ENCODE results near the gene RABL3. TPM values are rescaled to one million over a fixed set of nuclear protein-coding genes. Genes with fewer than 3 reads are reported as not detected.
"Not testable (repeated sequence)": the region's sequence is repeated elsewhere in the genome, so short reads cannot be mapped to it uniquely, and the experiment has no call there.

The RABL3 gene
- total RNA-seq, 1 donor from 2014 or later, result 17.1 TPM

DNA sequence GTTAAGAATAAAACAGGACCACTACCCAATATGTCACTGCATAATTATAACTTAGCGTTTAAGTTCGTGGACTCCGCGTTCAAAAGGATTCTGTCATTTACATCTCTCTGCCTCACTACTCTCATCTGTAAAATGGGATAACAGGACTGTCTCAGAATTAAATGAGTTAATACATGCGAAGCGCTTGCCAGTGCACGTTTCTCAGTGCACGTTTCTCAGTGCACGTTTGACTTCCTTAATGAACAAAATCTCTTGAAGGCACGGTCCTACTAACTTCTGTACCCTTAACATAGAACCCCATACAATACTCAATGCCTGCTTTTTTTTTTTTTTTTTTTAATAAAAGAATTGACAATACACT lies 499 bp downstream of the RABL3 start:
- H3K27me3 Mint-ChIP-seq (ENCODE audit: low read depth), result no peaks in the 10 kb centered on the region
- peak overlapping the region; percentile 93 for H3K4me3 Mint-ChIP-seq (ENCODE audit: unreplicated experiment)
- H3K36me3 Mint-ChIP-seq (ENCODE audit: low read depth), result peaks cover 8% of the 10 kb centered on the region
- DNase-seq (ENCODE audit: low spot score), result no peak
- peaks cover 7% of the 10 kb centered on the region for H3K9me3 Mint-ChIP-seq (ENCODE audit: low read depth)
- TF ChIP-seq, protein P1, sequence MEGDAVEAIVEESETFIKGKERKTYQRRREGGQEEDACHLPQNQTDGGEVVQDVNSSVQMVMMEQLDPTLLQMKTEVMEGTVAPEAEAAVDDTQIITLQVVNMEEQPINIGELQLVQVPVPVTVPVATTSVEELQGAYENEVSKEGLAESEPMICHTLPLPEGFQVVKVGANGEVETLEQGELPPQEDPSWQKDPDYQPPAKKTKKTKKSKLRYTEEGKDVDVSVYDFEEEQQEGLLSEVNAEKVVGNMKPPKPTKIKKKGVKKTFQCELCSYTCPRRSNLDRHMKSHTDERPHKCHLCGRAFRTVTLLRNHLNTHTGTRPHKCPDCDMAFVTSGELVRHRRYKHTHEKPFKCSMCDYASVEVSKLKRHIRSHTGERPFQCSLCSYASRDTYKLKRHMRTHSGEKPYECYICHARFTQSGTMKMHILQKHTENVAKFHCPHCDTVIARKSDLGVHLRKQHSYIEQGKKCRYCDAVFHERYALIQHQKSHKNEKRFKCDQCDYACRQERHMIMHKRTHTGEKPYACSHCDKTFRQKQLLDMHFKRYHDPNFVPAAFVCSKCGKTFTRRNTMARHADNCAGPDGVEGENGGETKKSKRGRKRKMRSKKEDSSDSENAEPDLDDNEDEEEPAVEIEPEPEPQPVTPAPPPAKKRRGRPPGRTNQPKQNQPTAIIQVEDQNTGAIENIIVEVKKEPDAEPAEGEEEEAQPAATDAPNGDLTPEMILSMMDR (IDR thresholded peaks at IDR 0.05), result no peak
- H3K4me1 Mint-ChIP-seq (ENCODE audit: low read depth), result peaks cover 24% of the 10 kb centered on the region
- peak overlapping the region; percentile 99 for H3K27ac Mint-ChIP-seq (ENCODE audit: unreplicated experiment)

DNA sequence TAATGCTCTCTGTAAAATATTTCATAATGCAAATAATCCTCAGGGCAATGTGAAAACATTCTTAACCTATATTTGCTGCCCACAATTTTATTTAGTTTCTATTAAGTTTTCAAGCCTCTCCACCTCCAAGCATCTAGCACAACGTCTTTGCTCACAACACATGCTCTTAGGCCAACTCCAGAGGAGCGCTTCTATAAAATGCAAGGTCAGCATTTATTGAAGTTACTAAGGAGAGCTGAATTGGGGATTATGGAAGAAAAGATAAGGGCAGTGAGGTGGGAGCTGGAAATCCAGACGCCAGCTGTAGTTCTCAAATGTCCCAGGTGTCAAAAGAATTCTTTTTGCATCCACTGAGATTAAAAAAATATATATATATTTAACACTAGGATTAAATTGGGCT lies 996 bp downstream of the RABL3 start:
- Mint-ChIP-seq H3K36me3 (ENCODE audit: low read depth) (peaks cover 10% of the 10 kb centered on the region), H3K27me3 (ENCODE audit: low read depth) (no peaks in the 10 kb centered on the region), H3K27ac (ENCODE audit: unreplicated experiment) (no peak overlapping the region), H3K9me3 (ENCODE audit: low read depth) (peaks cover 9% of the 10 kb centered on the region), H3K4me1 (ENCODE audit: low read depth) (peaks cover 24% of the 10 kb centered on the region), H3K4me3 (ENCODE audit: unreplicated experiment) (peak overlapping the region; percentile 93)
- TF ChIP-seq, protein P1 (IDR thresholded peaks at IDR 0.05), result no peak
- DNase-seq (ENCODE audit: low spot score), result no peak

DNA sequence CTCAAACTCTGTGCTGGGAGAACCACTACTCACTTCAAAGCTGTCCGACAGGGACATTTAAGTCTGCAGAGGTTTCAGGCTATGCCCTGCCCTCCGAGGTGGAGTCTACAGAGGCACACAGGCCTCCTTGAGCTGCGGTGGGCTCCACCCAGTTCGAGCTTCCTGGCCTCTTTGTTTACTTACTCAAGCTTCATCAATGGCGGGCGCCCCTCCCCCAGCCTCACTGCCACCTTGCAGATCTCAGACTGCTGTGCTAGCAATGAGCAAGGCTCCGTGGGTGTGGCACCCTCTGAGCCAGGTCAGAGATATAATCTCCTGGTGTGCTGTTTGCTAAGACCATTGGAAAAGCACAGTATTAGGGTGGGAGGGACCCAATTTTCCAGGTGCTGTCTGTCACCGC lies 4.3 kb downstream of the RABL3 start:
- H3K4me1 Mint-ChIP-seq (ENCODE audit: low read depth); H3K27me3 Mint-ChIP-seq (ENCODE audit: low read depth); H3K4me3 Mint-ChIP-seq (ENCODE audit: unreplicated experiment); H3K27ac Mint-ChIP-seq (ENCODE audit: unreplicated experiment); DNase-seq (ENCODE audit: low spot score): not testable (repeated sequence)
- peaks cover 23% of the 10 kb centered on the region for H3K9me3 Mint-ChIP-seq (ENCODE audit: low read depth)
- H3K36me3 Mint-ChIP-seq (ENCODE audit: low read depth), result peaks cover 19% of the 10 kb centered on the region

DNA sequence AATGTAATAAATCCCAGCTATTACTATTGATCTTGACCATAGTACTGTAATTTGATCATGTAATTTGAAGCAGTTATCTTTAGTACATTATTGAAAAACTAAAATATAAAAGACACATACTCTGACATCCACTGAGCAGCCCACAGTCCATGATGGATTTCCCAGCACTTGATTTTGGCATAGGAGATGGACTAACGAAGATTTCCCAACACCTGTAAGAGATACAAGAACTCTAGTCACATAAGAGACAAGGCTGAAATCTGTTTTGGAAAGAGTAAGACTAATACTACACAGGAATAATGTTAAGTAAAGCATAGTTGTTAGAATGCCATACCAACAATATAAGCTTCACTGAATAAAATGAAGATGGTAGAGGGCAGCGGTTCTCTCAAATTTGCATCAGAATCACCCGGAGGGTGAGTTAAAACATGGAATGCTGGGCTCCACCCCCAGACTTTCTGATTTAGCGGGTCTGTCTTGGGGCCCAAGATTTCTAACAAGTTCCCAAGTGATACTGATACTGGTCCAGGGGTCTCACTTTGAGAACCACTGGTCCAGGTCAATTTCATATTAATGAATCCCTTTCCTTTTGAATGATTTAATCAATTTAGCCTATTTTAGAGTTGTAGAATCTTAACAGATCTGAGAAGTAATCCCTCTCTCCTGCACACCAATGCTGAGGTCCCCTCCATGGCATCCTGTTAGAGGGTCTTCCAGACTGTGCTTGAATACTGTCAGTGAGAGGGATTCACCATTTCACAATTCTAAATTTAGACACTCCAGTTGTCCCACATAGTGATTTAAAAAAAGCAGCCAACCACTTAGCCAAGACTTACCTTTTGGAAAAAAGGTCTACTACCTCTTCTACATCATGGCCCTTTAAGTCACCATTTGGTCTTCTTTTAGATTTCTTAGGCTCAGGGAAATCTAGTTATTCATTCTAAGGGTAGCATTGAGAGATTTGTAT lies 11.5 kb downstream of the RABL3 start:
- TF ChIP-seq, protein P1 (IDR thresholded peaks at IDR 0.05), result no peak
- H3K9me3 Mint-ChIP-seq (ENCODE audit: low read depth), result peaks cover 11% of the 10 kb centered on the region
- no peak for DNase-seq (ENCODE audit: low spot score)

DNA sequence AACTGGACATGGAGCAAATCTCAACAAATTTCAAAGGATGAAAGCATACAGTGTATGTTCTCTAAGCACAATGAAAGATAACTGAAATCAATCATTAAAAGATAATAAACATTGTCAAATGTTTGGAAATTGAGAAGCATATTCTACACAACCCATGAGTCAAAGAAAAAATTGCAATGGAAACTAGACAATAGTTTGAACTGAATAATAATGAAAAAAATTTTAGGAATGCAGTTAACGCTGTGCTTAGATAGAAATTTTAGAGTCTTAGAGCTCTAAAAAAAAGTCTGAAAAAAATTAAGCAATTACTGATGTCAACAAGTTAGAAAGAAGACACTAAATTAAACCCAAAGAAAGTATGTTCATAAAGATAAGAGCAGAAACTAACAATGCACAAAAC lies 15.5 kb downstream of the RABL3 start:
- no peak for DNase-seq (ENCODE audit: low spot score)
- peaks cover 8% of the 10 kb centered on the region for H3K36me3 Mint-ChIP-seq (ENCODE audit: low read depth)
- H3K9me3 Mint-ChIP-seq (ENCODE audit: low read depth), result peaks cover 4% of the 10 kb centered on the region
- H3K27ac Mint-ChIP-seq (ENCODE audit: unreplicated experiment), result no peak overlapping the region
- no peaks in the 10 kb centered on the region for H3K4me1 Mint-ChIP-seq (ENCODE audit: low read depth)
- H3K4me3 Mint-ChIP-seq (ENCODE audit: unreplicated experiment), result no peak overlapping the region
- H3K27me3 Mint-ChIP-seq (ENCODE audit: low read depth), result no peaks in the 10 kb centered on the region
- TF ChIP-seq, protein P1 (IDR thresholded peaks at IDR 0.05), result no peak

More for the DNA sequence above, 11.5 kb downstream of the RABL3 start:
- Mint-ChIP-seq H3K36me3 (ENCODE audit: low read depth) (peaks cover 12% of the 10 kb centered on the region), H3K27me3 (ENCODE audit: low read depth) (no peaks in the 10 kb centered on the region), H3K4me1 (ENCODE audit: low read depth) (no peaks in the 10 kb centered on the region), H3K4me3 (ENCODE audit: unreplicated experiment) (no peak overlapping the region), H3K27ac (ENCODE audit: unreplicated experiment) (no peak overlapping the region)

DNA sequence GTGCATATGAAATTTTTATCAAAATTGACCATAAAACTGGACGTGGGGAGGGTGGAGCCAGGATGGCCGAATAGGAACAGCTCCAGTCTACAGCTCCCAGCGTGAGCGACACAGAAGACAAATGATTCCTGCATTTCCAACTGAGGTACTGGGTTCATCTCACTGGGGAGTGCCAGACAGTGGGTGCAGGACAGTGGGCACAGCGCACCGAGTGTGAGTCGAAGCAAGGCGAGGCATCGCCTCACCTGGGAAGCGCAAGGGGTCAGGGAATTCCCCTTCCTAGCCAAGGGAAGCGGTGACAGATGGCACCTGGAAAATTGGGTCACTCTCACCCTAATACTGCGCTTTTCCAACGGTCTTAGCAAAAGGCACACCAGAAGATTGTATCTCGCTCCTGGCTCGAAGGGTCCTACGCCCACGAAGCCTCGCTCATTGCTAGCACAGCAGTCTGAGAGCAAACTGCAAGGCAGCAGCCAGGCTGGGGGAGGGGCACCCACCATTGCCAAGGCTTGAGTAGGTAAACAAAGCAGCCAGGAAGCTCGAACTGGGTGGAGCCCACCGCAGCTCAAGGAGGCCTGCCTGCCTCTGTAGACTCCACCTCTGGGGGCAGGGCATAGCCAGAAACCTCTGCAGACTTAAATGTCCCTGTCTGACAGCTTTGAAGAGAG lies 23.0 kb downstream of the RABL3 start:
- not testable (repeated sequence) for H3K36me3 Mint-ChIP-seq (ENCODE audit: low read depth); H3K4me3 Mint-ChIP-seq (ENCODE audit: unreplicated experiment); H3K27ac Mint-ChIP-seq (ENCODE audit: unreplicated experiment); H3K27me3 Mint-ChIP-seq (ENCODE audit: low read depth); H3K9me3 Mint-ChIP-seq (ENCODE audit: low read depth); H3K4me1 Mint-ChIP-seq (ENCODE audit: low read depth); DNase-seq (ENCODE audit: low spot score)

Data from chondrocyte (in vitro differentiated cells).